Endodermal cell (in vitro differentiated cells): ENCODE results near the gene KCTD21. TPM values are rescaled to one million over a fixed set of nuclear protein-coding genes. Genes with fewer than 3 reads are reported as not detected.

ENCODE experiments used
- DNase-seq: peaks from one replicate; pipeline ENCODE4 v3.0.0-alpha.2; 2017
- H3K27ac ChIP-seq: 2 replicates; pipeline ENCODE4 v1.5.1; 2013; ENCODE audit warnings: mild to moderate bottlenecking, low read depth, low read length, moderate library complexity
- H3K27me3 ChIP-seq: 2 replicates; pipeline ENCODE4 v1.6.1; 2013; ENCODE audit warnings: mild to moderate bottlenecking, low read length, moderate library complexity; ENCODE audit not compliant: insufficient read depth, control insufficient read depth, poor library complexity, severe bottlenecking
- H3K36me3 ChIP-seq: 2 replicates; pipeline ENCODE4 v1.7.0; 2013; ENCODE audit warnings: mild to moderate bottlenecking, low read length, moderate library complexity; ENCODE audit not compliant: control insufficient read depth, insufficient read depth
- H3K4me1 ChIP-seq: one replicate; pipeline ENCODE4 v1.7.0; 2013; ENCODE audit warnings: low read length; ENCODE audit not compliant: control insufficient read depth, insufficient read depth
- H3K4me3 ChIP-seq: 2 replicates; pipeline ENCODE4 v1.5.1; 2013; ENCODE audit warnings: mild to moderate bottlenecking, low read length, moderate library complexity
- H3K9ac ChIP-seq: 2 replicates; pipeline ENCODE4 v1.6.1; 2013; ENCODE audit warnings: mild to moderate bottlenecking, low read length, moderate library complexity; ENCODE audit not compliant: poor library complexity, severe bottlenecking; ENCODE audit errors: extremely low read depth
- H3K9me3 ChIP-seq: 2 replicates; pipeline ENCODE4 v1.6.1; 2013; ENCODE audit warnings: mild to moderate bottlenecking, low read length, moderate library complexity; ENCODE audit not compliant: control insufficient read depth
- H3K27ac Mint-ChIP-seq: 2 replicates; pipeline ENCODE4 v1.8.0; 2020; ENCODE audit warnings: mixed read lengths
- H3K27me3 Mint-ChIP-seq: 2 replicates; pipeline ENCODE4 v1.8.0; 2021; ENCODE audit warnings: mild to moderate bottlenecking, mixed read lengths; ENCODE audit not compliant: insufficient read depth
- H3K36me3 Mint-ChIP-seq: 2 replicates; pipeline ENCODE4 v1.8.0; 2020; ENCODE audit warnings: low read depth, mixed read lengths
- H3K4me1 Mint-ChIP-seq: 2 replicates; pipeline ENCODE4 v1.8.0; 2020; ENCODE audit warnings: mixed read lengths
- H3K4me3 Mint-ChIP-seq: 2 replicates; pipeline ENCODE4 v1.8.0; 2020; ENCODE audit warnings: mild to moderate bottlenecking, moderate library complexity, mixed read lengths
- H3K9me3 Mint-ChIP-seq: 2 replicates; pipeline ENCODE4 v1.8.0; 2020; ENCODE audit warnings: mild to moderate bottlenecking, mixed read lengths
- WGBS, 2 experiments: methylation state at CpG; one replicate each; pipeline versions ENCODE4 v1.1.5 to v1.1.7; 2013; ENCODE audit warnings: missing lambda C conversion rate in 2 of 2, mixed read lengths in 1 of 2; ENCODE audit not compliant: insufficient coverage in 1 of 2, insufficient read length in 1 of 2; 5-methylcytosine and 5-hydroxymethylcytosine counted together
- total RNA-seq, 2 donors: library from RNA; stranded (reverse); fragmentation: NEBNext Ultra II Directional in 1 of 2; extraction: Animal tissue kit (Norgen Biotek cat#: 25700) in 1 of 2; gene quantifications; 2 replicates in 1 of 2; 3 replicates in 1 of 2; pipeline ENCODE4 v1.2.1, GENCODE V29; 2021
- TF ChIP-seq, protein P1 (sequence below): fragments of 200-600 bp; sonication (generic); conservative IDR thresholded peaks from 2 replicates; pipeline ENCODE4 v1.5.0; 2021; ENCODE audit warnings: antibody characterized with exemption, mild to moderate bottlenecking

KCTD21 gene
- total RNA-seq, 2 donors from 2014 or later, result 4.1 to 4.6 TPM

- Histone ChIP-seq H3K4me3 (no peak overlapping the region), H3K27me3 (no peaks in the 10 kb centered on the region), H3K27ac (no peak overlapping the region), H3K9ac (no peak overlapping the region), H3K36me3 (peaks cover 3% of the 10 kb centered on the region), H3K9me3 (no peaks in the 10 kb centered on the region), H3K4me1 (peaks cover 3% of the 10 kb centered on the region)
- H3K4me3 Mint-ChIP-seq, result no peak overlapping the region
- TF ChIP-seq, protein P1, sequence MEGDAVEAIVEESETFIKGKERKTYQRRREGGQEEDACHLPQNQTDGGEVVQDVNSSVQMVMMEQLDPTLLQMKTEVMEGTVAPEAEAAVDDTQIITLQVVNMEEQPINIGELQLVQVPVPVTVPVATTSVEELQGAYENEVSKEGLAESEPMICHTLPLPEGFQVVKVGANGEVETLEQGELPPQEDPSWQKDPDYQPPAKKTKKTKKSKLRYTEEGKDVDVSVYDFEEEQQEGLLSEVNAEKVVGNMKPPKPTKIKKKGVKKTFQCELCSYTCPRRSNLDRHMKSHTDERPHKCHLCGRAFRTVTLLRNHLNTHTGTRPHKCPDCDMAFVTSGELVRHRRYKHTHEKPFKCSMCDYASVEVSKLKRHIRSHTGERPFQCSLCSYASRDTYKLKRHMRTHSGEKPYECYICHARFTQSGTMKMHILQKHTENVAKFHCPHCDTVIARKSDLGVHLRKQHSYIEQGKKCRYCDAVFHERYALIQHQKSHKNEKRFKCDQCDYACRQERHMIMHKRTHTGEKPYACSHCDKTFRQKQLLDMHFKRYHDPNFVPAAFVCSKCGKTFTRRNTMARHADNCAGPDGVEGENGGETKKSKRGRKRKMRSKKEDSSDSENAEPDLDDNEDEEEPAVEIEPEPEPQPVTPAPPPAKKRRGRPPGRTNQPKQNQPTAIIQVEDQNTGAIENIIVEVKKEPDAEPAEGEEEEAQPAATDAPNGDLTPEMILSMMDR, result no peak
- peaks cover 13% of the 10 kb centered on the region for H3K4me1 Mint-ChIP-seq
- H3K27ac Mint-ChIP-seq, result no peak overlapping the region
- 92 to 97% methylated on average over 4 to 8 of the region's 8 CpGs for WGBS, 2 experiments
- no peaks in the 10 kb centered on the region for H3K9me3 Mint-ChIP-seq
- DNase-seq, result no peak
- H3K36me3 Mint-ChIP-seq, result peaks cover 18% of the 10 kb centered on the region
- no peaks in the 10 kb centered on the region for H3K27me3 Mint-ChIP-seq
These were observed 9.4 kb upstream of the KCTD21 start for GRCh38 chr11:78197816-78198215.

- DNase-seq, result no peak
- peaks cover 3% of the 10 kb centered on the region for H3K4me1 ChIP-seq
- H3K9ac ChIP-seq, result no peak overlapping the region
- WGBS, 2 experiments, result 95 to 98% methylated on average over 26 to 40 of the region's 40 CpGs
- Mint-ChIP-seq H3K27me3 (no peaks in the 10 kb centered on the region), H3K36me3 (peaks cover 14% of the 10 kb centered on the region), H3K4me1 (peaks cover 10% of the 10 kb centered on the region), H3K27ac (no peak overlapping the region), H3K9me3 (no peaks in the 10 kb centered on the region), H3K4me3 (no peak overlapping the region)
- H3K27me3 ChIP-seq, result no peaks in the 10 kb centered on the region
- TF ChIP-seq, protein P1, result no peak
- no peak overlapping the region for H3K4me3 ChIP-seq
- no peak overlapping the region for H3K27ac ChIP-seq
- H3K36me3 ChIP-seq, result peaks cover 3% of the 10 kb centered on the region
- no peaks in the 10 kb centered on the region for H3K9me3 ChIP-seq
These were observed 8.2 kb upstream of the KCTD21 start for GRCh38 chr11:78196661-78197091.

- no peak overlapping the region for H3K27ac Mint-ChIP-seq
- H3K27me3 Mint-ChIP-seq, result peaks cover 3% of the 10 kb centered on the region
- Histone ChIP-seq H3K27ac (no peak overlapping the region), H3K9me3 (no peaks in the 10 kb centered on the region), H3K36me3 (peaks cover 3% of the 10 kb centered on the region), H3K4me3 (no peak overlapping the region), H3K27me3 (no peaks in the 10 kb centered on the region), H3K4me1 (peaks cover 3% of the 10 kb centered on the region), H3K9ac (no peak overlapping the region)
- peaks cover 8% of the 10 kb centered on the region for H3K4me1 Mint-ChIP-seq
- 95 to 97% methylated on average over 57 to 60 of the region's 60 CpGs for WGBS, 2 experiments
- DNase-seq, result no peak
- H3K4me3 Mint-ChIP-seq, result no peak overlapping the region
- H3K9me3 Mint-ChIP-seq, result no peaks in the 10 kb centered on the region
- H3K36me3 Mint-ChIP-seq, result peaks cover 11% of the 10 kb centered on the region
- TF ChIP-seq, protein P1, result no peak
These were observed 7.6 kb upstream of the KCTD21 start for GRCh38 chr11:78195917-78196560.
